Neural progenitor cell (in vitro differentiated cells): ENCODE measurements around the gene PMM1.

Experiments used
- CTCF ChIP-seq: fragments of 200-600 bp; sonication (generic); IDR thresholded peaks from 2 replicates; pipeline ENCODE4 v1.5.1; 2017; ENCODE audit warnings: antibody characterized with exemption, mild to moderate bottlenecking
- EZH2 ChIP-seq: fragments of 200-600 bp; sonication (generic); IDR thresholded peaks from 2 replicates; pipeline ENCODE4 v1.6.1; 2017; ENCODE audit warnings: antibody characterized with exemption, mild to moderate bottlenecking, moderate library complexity
- EZH2phosphoT487 ChIP-seq: fragments of 200-600 bp; sonication (generic); IDR thresholded peaks from 2 replicates; pipeline ENCODE4 v1.6.1; 2017; ENCODE audit warnings: antibody characterized with exemption

GRCh38 chr22:41613456-41613855 lies 23.8 kb upstream of the PMM1 start:
- TF ChIP-seq CTCF = no peak
- TF ChIP-seq EZH2 = no peak
- TF ChIP-seq EZH2phosphoT487 = no peak
